Measurements from ENCODE around the gene VRK1. TPM values are rescaled to one million over a fixed set of nuclear protein-coding genes. Genes with fewer than 3 reads are reported as not detected.
"Not testable (repeated sequence)": the region's sequence is repeated elsewhere in the genome, so short reads cannot be mapped to it uniquely, and the experiment has no call there.

Gene VRK1
- total RNA-seq, 3 donors from 2014 or later = 58.0 to 70.8 (median 66.0) TPM

- ATAC-seq (no peak), DNase-seq (no peak)
- peaks cover 16% of the 10 kb centered on the region for H3K4me1 Mint-ChIP-seq (ENCODE audit: low read depth)
- peaks cover 24% of the 10 kb centered on the region for H3K36me3 Mint-ChIP-seq (ENCODE audit: insufficient read depth)
- no peaks in the 10 kb centered on the region for H3K27me3 Mint-ChIP-seq (ENCODE audit: low read depth)
- no peak overlapping the region for H3K4me3 Mint-ChIP-seq
- no peaks in the 10 kb centered on the region for H3K9me3 Mint-ChIP-seq
Observed at GRCh38 chr14:96852823-96853422, 55.7 kb downstream of the VRK1 start.

- Mint-ChIP-seq H3K9me3 (no peaks in the 10 kb centered on the region), H3K36me3 (ENCODE audit: insufficient read depth) (peaks cover 35% of the 10 kb centered on the region), H3K4me1 (ENCODE audit: low read depth) (peaks cover 3% of the 10 kb centered on the region), H3K4me3 (no peak overlapping the region), H3K27me3 (ENCODE audit: low read depth) (no peaks in the 10 kb centered on the region)
- DNase-seq (no peak), ATAC-seq (no peak)
Observed at GRCh38 chr14:96858643-96859042, 61.5 kb downstream of the VRK1 start.

- Mint-ChIP-seq H3K36me3 (ENCODE audit: insufficient read depth) (peaks cover 52% of the 10 kb centered on the region), H3K27me3 (ENCODE audit: low read depth) (no peaks in the 10 kb centered on the region), H3K4me1 (ENCODE audit: low read depth) (peaks cover 3% of the 10 kb centered on the region), H3K4me3 (no peak overlapping the region), H3K9me3 (no peaks in the 10 kb centered on the region)
- ATAC-seq (no peak), DNase-seq (no peak)
Observed at GRCh38 chr14:96861568-96862310, 64.6 kb downstream of the VRK1 start.

- Mint-ChIP-seq H3K4me3 (no peak overlapping the region), H3K36me3 (ENCODE audit: insufficient read depth) (peaks cover 50% of the 10 kb centered on the region), H3K4me1 (ENCODE audit: low read depth) (peaks cover 3% of the 10 kb centered on the region), H3K27me3 (ENCODE audit: low read depth) (no peaks in the 10 kb centered on the region), H3K9me3 (no peaks in the 10 kb centered on the region)
- DNase-seq = no peak
- ATAC-seq = no peak
Observed at GRCh38 chr14:96863327-96863985, 66.3 kb downstream of the VRK1 start.

GRCh38 chr14:96863986-96864330, 66.8 kb downstream of the VRK1 start:
- H3K4me3 Mint-ChIP-seq = no peak overlapping the region
- ATAC-seq (no peak), DNase-seq (no peak)
- no peaks in the 10 kb centered on the region for H3K9me3 Mint-ChIP-seq
- no peaks in the 10 kb centered on the region for H3K27me3 Mint-ChIP-seq (ENCODE audit: low read depth)
- H3K4me1 Mint-ChIP-seq (ENCODE audit: low read depth) = peaks cover 3% of the 10 kb centered on the region
- H3K36me3 Mint-ChIP-seq (ENCODE audit: insufficient read depth) = peaks cover 47% of the 10 kb centered on the region

- Mint-ChIP-seq H3K4me1 (ENCODE audit: low read depth) (no peaks in the 10 kb centered on the region), H3K4me3 (no peak overlapping the region)
Observed at GRCh38 chr14:96867634-96868033, 70.5 kb downstream of the VRK1 start.

GRCh38 chr14:96874127-96874526, 76.9 kb downstream of the VRK1 start:
- ATAC-seq (no peak), DNase-seq (no peak)
- Mint-ChIP-seq H3K36me3 (ENCODE audit: insufficient read depth) (peaks cover 31% of the 10 kb centered on the region), H3K4me1 (ENCODE audit: low read depth) (no peaks in the 10 kb centered on the region), H3K4me3 (no peak overlapping the region), H3K9me3 (no peaks in the 10 kb centered on the region), H3K27me3 (ENCODE audit: low read depth) (no peaks in the 10 kb centered on the region)

More at GRCh38 chr14:96867634-96868033, 70.5 kb downstream of the VRK1 start:
- Mint-ChIP-seq H3K9me3 (no peaks in the 10 kb centered on the region), H3K36me3 (ENCODE audit: insufficient read depth) (peaks cover 39% of the 10 kb centered on the region), H3K27me3 (ENCODE audit: low read depth) (no peaks in the 10 kb centered on the region)
- ATAC-seq (no peak), DNase-seq (no peak)

- Mint-ChIP-seq H3K4me3 (no peak overlapping the region), H3K36me3 (ENCODE audit: insufficient read depth) (peaks cover 33% of the 10 kb centered on the region), H3K27me3 (ENCODE audit: low read depth) (no peaks in the 10 kb centered on the region), H3K4me1 (ENCODE audit: low read depth) (no peaks in the 10 kb centered on the region), H3K9me3 (no peaks in the 10 kb centered on the region)
- ATAC-seq (no peak), DNase-seq (no peak)
Observed at GRCh38 chr14:96876747-96877146, 79.6 kb downstream of the VRK1 start.

- H3K4me3 Mint-ChIP-seq = no peak overlapping the region
- H3K27me3 Mint-ChIP-seq (ENCODE audit: low read depth) = no peaks in the 10 kb centered on the region
- H3K4me1 Mint-ChIP-seq (ENCODE audit: low read depth) = no peaks in the 10 kb centered on the region
- DNase-seq (no peak), ATAC-seq (no peak)
- H3K9me3 Mint-ChIP-seq = no peaks in the 10 kb centered on the region
- peaks cover 32% of the 10 kb centered on the region for H3K36me3 Mint-ChIP-seq (ENCODE audit: insufficient read depth)
Observed at GRCh38 chr14:96881713-96882112, 84.5 kb downstream of the VRK1 start.

GRCh38 chr14:96883974-96884373, 86.8 kb downstream of the VRK1 start:
- DNase-seq; ATAC-seq; H3K27me3 Mint-ChIP-seq (ENCODE audit: low read depth); H3K4me3 Mint-ChIP-seq; H3K4me1 Mint-ChIP-seq (ENCODE audit: low read depth); H3K9me3 Mint-ChIP-seq: not testable (repeated sequence)
- H3K36me3 Mint-ChIP-seq (ENCODE audit: insufficient read depth) = peaks cover 26% of the 10 kb centered on the region

- DNase-seq (no peak), ATAC-seq (no peak)
- no peaks in the 10 kb centered on the region for H3K27me3 Mint-ChIP-seq (ENCODE audit: low read depth)
- no peaks in the 10 kb centered on the region for H3K9me3 Mint-ChIP-seq
- no peaks in the 10 kb centered on the region for H3K4me1 Mint-ChIP-seq (ENCODE audit: low read depth)
- H3K4me3 Mint-ChIP-seq = no peak overlapping the region
- H3K36me3 Mint-ChIP-seq (ENCODE audit: insufficient read depth) = peaks cover 10% of the 10 kb centered on the region
Observed at GRCh38 chr14:96888158-96888557, 91.0 kb downstream of the VRK1 start.

- Mint-ChIP-seq H3K36me3 (ENCODE audit: insufficient read depth) (peaks cover 10% of the 10 kb centered on the region), H3K4me3 (no peak overlapping the region), H3K9me3 (no peaks in the 10 kb centered on the region), H3K27me3 (ENCODE audit: low read depth) (no peaks in the 10 kb centered on the region), H3K4me1 (ENCODE audit: low read depth) (no peaks in the 10 kb centered on the region)
- DNase-seq (no peak), ATAC-seq (no peak)
Observed at GRCh38 chr14:96888593-96888992, 91.4 kb downstream of the VRK1 start.

- Mint-ChIP-seq H3K27me3 (ENCODE audit: low read depth) (no peaks in the 10 kb centered on the region), H3K4me3 (no peak overlapping the region), H3K4me1 (ENCODE audit: low read depth) (peaks cover 3% of the 10 kb centered on the region), H3K9me3 (no peaks in the 10 kb centered on the region), H3K36me3 (ENCODE audit: insufficient read depth) (peaks cover 9% of the 10 kb centered on the region)
- ATAC-seq (no peak), DNase-seq (no peak)
Observed at GRCh38 chr14:96889091-96889490, 91.9 kb downstream of the VRK1 start.

- ATAC-seq = no peak
- DNase-seq = no peak
- H3K27me3 Mint-ChIP-seq (ENCODE audit: low read depth) = no peaks in the 10 kb centered on the region
- H3K4me1 Mint-ChIP-seq (ENCODE audit: low read depth) = peaks cover 3% of the 10 kb centered on the region
- no peak overlapping the region for H3K4me3 Mint-ChIP-seq
- H3K36me3 Mint-ChIP-seq (ENCODE audit: insufficient read depth) = peaks cover 14% of the 10 kb centered on the region
- no peaks in the 10 kb centered on the region for H3K9me3 Mint-ChIP-seq
Observed at GRCh38 chr14:96893966-96894622, 96.9 kb downstream of the VRK1 start.

Measured in activated T-cell treated with anti-CD3 and anti-CD28 coated beads, Interleukin-2, amount 50 U/mL, for 4 hours (primary cell).